SJCRH30 (cell line): ENCODE data around the gene DISP1. TPM values are rescaled to one million over a fixed set of nuclear protein-coding genes. Genes with fewer than 3 reads are reported as not detected.

Experiments
- total RNA-seq: library from RNA; depleted of rRNA; stranded (reverse); fragments of >200 nt; shearing (Covaris generic); gene quantifications from 2 replicates; pipeline ENCODE4 v1.2.3, GENCODE V29; 2014; rRNA removed

DISP1 gene
- total RNA-seq, 1 experiment from 2014 or later = 24.6 TPM

Other genes starting within 250 kb of the DISP1 start
- 36.7 and 40.2 TPM in 2 replicates for gene TAF1A, start 225.1 kb upstream of the DISP1 start, total RNA-seq
- 59.9 and 70.9 TPM in 2 replicates for gene MIA3, start 196.9 kb upstream of the DISP1 start, total RNA-seq
- 88.8 and 93.7 TPM in 2 replicates for gene AIDA, start 102.5 kb upstream of the DISP1 start, total RNA-seq
- 57.2 and 68.2 TPM in 2 replicates for gene BROX, start 102.5 kb upstream of the DISP1 start, total RNA-seq
- gene FAM177B, start 77.8 kb upstream of the DISP1 start, total RNA-seq = not detected in 2 replicates